Kidney epithelial cell (primary cell): ENCODE measurements around the gene SRRT. TPM values are rescaled to one million over a fixed set of nuclear protein-coding genes. Genes with fewer than 3 reads are reported as not detected.
"Not testable (repeated sequence)": the region's sequence is repeated elsewhere in the genome, so short reads cannot be mapped to it uniquely, and the experiment has no call there.

Source experiments
- DNase-seq: peaks from one replicate; pipeline ENCODE4 v3.0.0-alpha.2; 2010; ENCODE audit warnings: low read depth
- H3K27me3 ChIP-seq: 2 replicates; pipeline ENCODE4 v1.6.0; 2011; ENCODE audit warnings: low read length; ENCODE audit not compliant: control insufficient read depth, insufficient read depth
- H3K36me3 ChIP-seq: 2 replicates; pipeline ENCODE4 v1.5.1; 2011; ENCODE audit warnings: low read length; ENCODE audit not compliant: control insufficient read depth, insufficient read depth
- H3K4me3 ChIP-seq: 2 replicates; pipeline ENCODE4 v1.5.1; 2011; ENCODE audit warnings: low read depth, mild to moderate bottlenecking, control low read depth, low read length
- CTCF ChIP-seq: IDR thresholded peaks from 2 replicates; pipeline ENCODE4 v1.5.1; 2011; ENCODE audit warnings: mild to moderate bottlenecking, moderate library complexity, low read length, control low read depth, inconsistent platforms; ENCODE audit not compliant: insufficient read depth, poor library complexity, severe bottlenecking
- total RNA-seq: library from RNA; depleted of rRNA; stranded (reverse); fragments of >200 nt; gene quantifications from 2 replicates; pipeline ENCODE4 v1.2.3, GENCODE V29; 2015

The SRRT gene
- total RNA-seq, 1 donor from 2014 or later: 65.9 TPM

GRCh38 chr7:100899432-100899831, 24.5 kb downstream of the SRRT start:
- no peak overlapping the region for H3K4me3 ChIP-seq
- TF ChIP-seq CTCF: no peak
- peaks cover 34% of the 10 kb centered on the region for H3K27me3 ChIP-seq
- DNase-seq: no peak
- H3K36me3 ChIP-seq: no peaks in the 10 kb centered on the region

- Histone ChIP-seq H3K4me3 (no peak overlapping the region), H3K27me3 (peaks cover 20% of the 10 kb centered on the region), H3K36me3 (no peaks in the 10 kb centered on the region)
- no peak for TF ChIP-seq CTCF
- DNase-seq: no peak
Measured at GRCh38 chr7:100900978-100901377, 26.1 kb downstream of the SRRT start.

- DNase-seq: no peak
- no peak for TF ChIP-seq CTCF
- Histone ChIP-seq H3K4me3 (no peak overlapping the region), H3K36me3 (no peaks in the 10 kb centered on the region), H3K27me3 (peaks cover 12% of the 10 kb centered on the region)
Measured at GRCh38 chr7:100901921-100902332, 27.0 kb downstream of the SRRT start.

- no peak for DNase-seq
- H3K4me3 ChIP-seq: no peak overlapping the region
- no peak for TF ChIP-seq CTCF
Measured at GRCh38 chr7:100902638-100903037, 27.7 kb downstream of the SRRT start.

GRCh38 chr7:100908512-100908911, 33.6 kb downstream of the SRRT start:
- no peak for DNase-seq
- Histone ChIP-seq H3K36me3 (no peaks in the 10 kb centered on the region), H3K4me3 (no peak overlapping the region), H3K27me3 (no peaks in the 10 kb centered on the region)
- no peak for TF ChIP-seq CTCF

More at GRCh38 chr7:100902638-100903037, 27.7 kb downstream of the SRRT start:
- Histone ChIP-seq H3K36me3 (no peaks in the 10 kb centered on the region), H3K27me3 (peaks cover 5% of the 10 kb centered on the region)

GRCh38 chr7:100910443-100910842, 35.5 kb downstream of the SRRT start:
- H3K4me3 ChIP-seq, H3K27me3 ChIP-seq, H3K36me3 ChIP-seq, DNase-seq: not testable (repeated sequence)
